RWPE1 (cell line): Measurements from ENCODE around the gene XPO4.

Experiments
- CTCF ChIA-PET: fragments of 350-600 bp; sonication (Branson Sonifier 250); formaldehyde crosslinking; extraction: SDS; loops from one replicate; lab custom pipeline; 2021; lab: Yijun Ruan, JAX
- POLR2A ChIA-PET: fragments of 400-600 bp; formaldehyde crosslinking; extraction: SDS; loops from one replicate; lab custom pipeline; 2020; ENCODE audit warnings: antibody characterized with exemption; ENCODE audit not compliant: low non-redundant PET; lab: Yijun Ruan, JAX
- DNase-seq: peaks from one replicate; pipeline ENCODE4 v3.0.0; 2012; ENCODE audit warnings: low spot score
- H3K27ac ChIP-seq: fragments of 450-650 bp; 2 replicates; pipeline ENCODE4 v1.5.1; 2017
- CTCF ChIP-seq: fragments of 450-650 bp; conservative IDR thresholded peaks from 2 replicates; pipeline ENCODE4 v1.5.1; 2017; ENCODE audit warnings: low read depth, mild to moderate bottlenecking

The XPO4 gene

DNA sequence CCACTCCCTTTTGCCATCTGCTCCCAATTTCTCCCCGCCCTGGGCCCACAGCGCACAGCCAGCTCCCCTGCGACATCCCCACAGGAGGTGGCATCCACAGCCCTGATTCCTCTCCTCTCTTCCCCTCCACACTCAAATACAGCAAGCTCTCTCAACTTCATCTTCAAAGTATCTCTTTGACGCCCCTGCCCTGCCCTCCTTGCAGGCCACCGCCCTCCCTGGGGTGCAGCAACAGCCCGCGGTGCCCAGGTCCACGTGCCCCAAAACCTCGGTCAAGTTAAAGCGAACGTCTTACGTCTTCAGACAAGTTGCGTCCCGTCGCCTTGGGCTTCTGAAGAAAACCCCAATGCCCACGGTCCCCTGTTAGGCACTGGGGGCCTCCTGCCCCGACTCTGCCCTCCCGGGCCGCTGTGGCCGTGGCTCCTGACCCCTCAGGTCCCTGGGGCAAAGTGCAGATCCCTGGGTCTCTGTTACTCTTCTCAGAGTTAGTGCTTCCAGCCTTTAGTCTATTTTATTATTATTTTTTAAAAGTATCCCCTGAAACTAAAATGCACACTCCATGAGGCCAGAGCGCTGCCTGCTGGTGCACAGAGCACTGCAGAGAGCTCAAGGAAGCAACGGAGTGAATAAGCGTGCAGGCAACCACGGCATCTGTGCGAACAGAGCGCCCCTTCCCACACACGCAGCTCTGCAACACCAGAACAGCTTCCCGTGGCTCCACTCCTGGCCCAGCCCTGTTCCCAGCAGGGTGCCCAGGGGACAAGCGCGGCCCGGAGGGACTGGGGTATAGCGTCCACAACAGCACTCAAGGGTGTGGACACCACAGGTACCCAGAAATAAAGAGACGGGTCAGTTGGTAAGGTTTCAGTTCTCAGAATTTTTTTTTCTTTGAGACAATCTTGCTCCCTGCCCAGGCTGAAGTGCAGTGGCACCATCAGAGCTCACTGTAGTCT, 172.6 kb downstream of the XPO4 start:
- TF ChIP-seq CTCF = no peak
- ChIA-PET POLR2A (no interaction called here), CTCF (interaction anchor here (0.5 kb wide), 1 partner anchor 195 kb away, joined by 7 read pairs; no protein-coding TSS in a partner anchor)
- no peak for DNase-seq
- no peak overlapping the region for H3K27ac ChIP-seq

GRCh38 chr13:20728579-20729311, 173.8 kb downstream of the XPO4 start:
- H3K27ac ChIP-seq = no peak overlapping the region
- no peak for DNase-seq
- POLR2A ChIA-PET = no interaction called here
- TF ChIP-seq CTCF = no peak
- CTCF ChIA-PET = no interaction called here

DNA sequence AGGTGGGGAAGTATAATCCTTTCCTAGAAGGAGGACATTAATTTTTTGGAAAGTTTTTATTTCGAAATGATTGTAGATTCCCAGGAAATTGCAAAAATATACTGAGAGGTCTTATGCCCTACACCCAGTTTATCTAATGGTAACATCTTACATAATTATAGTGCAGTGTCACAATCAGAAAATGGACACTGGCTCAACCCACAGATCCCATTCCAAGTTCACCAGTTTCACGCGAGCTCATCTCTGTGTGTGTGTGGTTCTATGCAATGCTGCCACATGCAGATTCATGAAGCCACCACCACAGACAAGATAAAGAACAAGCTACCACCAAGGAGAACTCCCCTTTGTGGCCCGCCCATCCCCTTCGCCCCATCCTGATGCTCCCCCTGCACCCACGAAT, 174.7 kb downstream of the XPO4 start:
- no peak for DNase-seq
- POLR2A ChIA-PET = no interaction called here
- H3K27ac ChIP-seq = no peak overlapping the region
- CTCF ChIA-PET = no interaction called here
- TF ChIP-seq CTCF = no peak
